GM18505 (cell line): ENCODE data around the gene PRAMEF10.
"Not testable (repeated sequence)": the region's sequence is repeated elsewhere in the genome, so short reads cannot be mapped to it uniquely, and the experiment has no call there.

Source experiments
- ATAC-seq: cut with Tn5 transposase; IDR thresholded peaks from one replicate; pipeline ENCODE4 v1.9.1; 2021; ENCODE audit not compliant: unreplicated experiment
- POLR2A ChIP-seq: IDR thresholded peaks from 4 replicates; pipeline ENCODE4 v1.6.1; 2011; ENCODE audit warnings: borderline replicate concordance; ENCODE audit not compliant: insufficient read depth, insufficient read length; ENCODE audit errors: extremely low read depth

The PRAMEF10 gene

GRCh38 chr1:12898170-12898569 lies at the start of gene PRAMEF10:
TSS of gene PRAMEF10 (minus strand) at chr1:12898270. CDS start at chr1:12895847, 2,423 bp downstream.
- not testable (repeated sequence) for ATAC-seq

GRCh38 chr1:12947480-12947879 lies 49.4 kb upstream of the PRAMEF10 start, which contains the start of gene PRAMEF6:
TSS of gene PRAMEF6 (minus strand) at chr1:12947580. CDS start at chr1:12942518, 5,062 bp downstream.
- not testable (repeated sequence) for ATAC-seq

GRCh38 chr1:12924368-12924767 lies 26.3 kb upstream of the PRAMEF10 start:
- ATAC-seq, result not testable (repeated sequence)

- not testable (repeated sequence) for ATAC-seq
Observed at GRCh38 chr1:12921749-12922148, 23.7 kb upstream of the PRAMEF10 start.

- ATAC-seq, result not testable (repeated sequence)
Observed at GRCh38 chr1:12916310-12916709, 18.2 kb upstream of the PRAMEF10 start, which contains the start of gene PRAMEF7. TSS of gene PRAMEF7 (plus strand) at chr1:12916610. CDS start at chr1:12917693, 1,083 bp downstream.

GRCh38 chr1:12903793-12904572 lies 5.9 kb upstream of the PRAMEF10 start:
- ATAC-seq, result not testable (repeated sequence)

GRCh38 chr1:12899186-12899585 lies 1.1 kb upstream of the PRAMEF10 start:
- ATAC-seq, result not testable (repeated sequence)

- not testable (repeated sequence) for ATAC-seq
Observed at GRCh38 chr1:12886101-12886500, 12.0 kb downstream of the PRAMEF10 start, which contains the start of gene PRAMEF4. TSS of gene PRAMEF4 (minus strand) at chr1:12886201. CDS start at chr1:12883394, 2,807 bp downstream.

GRCh38 chr1:12878453-12878852 lies 19.6 kb downstream of the PRAMEF10 start:
- ATAC-seq, result not testable (repeated sequence)

- not testable (repeated sequence) for ATAC-seq
Observed at GRCh38 chr1:12863131-12863880, 34.8 kb downstream of the PRAMEF10 start.

GRCh38 chr1:12856786-12857185 lies 41.3 kb downstream of the PRAMEF10 start, which contains the start of gene PRAMEF2:
TSS of gene PRAMEF2 (plus strand) at chr1:12857086. CDS start at chr1:12859010, 1,924 bp downstream.
- not testable (repeated sequence) for ATAC-seq

GRCh38 chr1:12851779-12852178 lies 46.3 kb downstream of the PRAMEF10 start:
- no peak for ATAC-seq
- no peak for TF ChIP-seq POLR2A

GRCh38 chr1:12848620-12849019 lies 49.5 kb downstream of the PRAMEF10 start, which contains the start of gene HNRNPCL1:
TSS of gene HNRNPCL1 (minus strand) at chr1:12848720. CDS start at chr1:12848289, 431 bp downstream.
- ATAC-seq, result not testable (repeated sequence)
